ENCODE measurements around the gene ATP9B.

The ATP9B gene

DNA sequence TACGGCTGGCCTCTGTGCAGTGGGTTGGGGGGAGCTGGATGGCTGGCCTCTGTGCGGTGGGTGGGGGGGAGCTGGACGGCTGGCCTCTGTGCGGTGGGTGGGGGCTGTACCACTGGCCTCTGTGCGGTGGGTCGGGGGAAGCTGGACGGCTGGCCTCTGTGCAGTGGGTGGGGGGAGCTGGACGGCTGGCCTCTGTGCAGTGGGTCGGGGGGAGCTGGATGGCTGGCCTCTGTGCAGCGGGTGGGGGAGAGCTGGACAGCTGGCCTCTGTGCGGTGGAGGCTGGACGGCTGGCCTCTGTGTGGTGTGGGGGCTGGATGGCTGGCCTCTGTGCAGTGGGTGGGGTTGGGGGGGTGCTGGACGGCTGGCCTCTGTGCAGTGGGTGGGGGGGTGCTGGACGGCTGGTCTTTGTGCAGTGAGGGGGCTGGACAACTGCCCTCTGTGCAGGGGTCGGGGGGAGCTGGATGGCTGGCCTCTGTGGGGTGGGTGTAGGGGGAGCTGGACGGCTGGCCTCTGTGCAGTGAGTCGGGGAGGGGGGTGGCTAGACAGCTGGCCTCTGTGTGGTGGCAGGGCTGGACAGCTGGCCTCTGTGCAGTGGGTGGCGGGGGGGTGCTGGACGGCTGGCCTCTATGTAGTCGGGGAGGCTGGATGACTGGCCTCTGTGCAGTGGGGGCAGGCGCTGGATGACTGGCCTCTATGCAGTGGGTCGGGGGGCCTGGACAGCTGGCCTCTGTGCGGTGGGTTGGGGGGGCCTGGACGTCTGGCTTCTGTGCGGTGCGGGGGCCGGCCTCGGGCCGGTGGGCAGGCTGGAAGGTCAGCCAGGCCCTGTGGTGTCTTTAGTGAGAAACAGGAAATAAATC lies 358.4 kb downstream of the ATP9B start:
- no peak for DNase-seq (ENCODE audit: low read depth)
